HG03060 (cell line): ENCODE results near the gene DAB1.

Source experiments
- ATAC-seq: cut with Tn5 transposase; IDR thresholded peaks from one replicate; pipeline ENCODE4 v1.9.1; 2021; ENCODE audit warnings: low read depth, moderate number of reproducible peaks; ENCODE audit not compliant: unreplicated experiment

DAB1 gene

DNA sequence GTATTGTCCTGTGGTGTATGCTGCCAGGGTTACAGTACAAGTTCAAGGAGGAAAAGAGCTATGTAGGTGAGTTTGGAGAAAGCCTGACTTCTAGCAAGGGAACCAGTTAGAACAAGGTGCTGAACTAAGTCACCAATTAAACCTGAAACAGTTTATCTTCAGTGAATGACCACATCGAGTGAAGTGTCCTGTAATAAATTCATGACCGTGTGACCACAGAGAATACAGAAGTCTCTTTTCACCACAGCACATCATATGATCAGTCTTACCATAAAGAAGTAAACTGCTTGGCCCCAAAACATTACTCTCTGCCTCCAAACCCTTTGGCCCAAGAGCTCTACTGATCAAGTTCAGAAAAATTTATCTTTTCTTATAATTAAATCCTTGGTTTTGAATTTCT is 141.4 kb downstream of the DAB1 start:
- ATAC-seq: no peak

DNA sequence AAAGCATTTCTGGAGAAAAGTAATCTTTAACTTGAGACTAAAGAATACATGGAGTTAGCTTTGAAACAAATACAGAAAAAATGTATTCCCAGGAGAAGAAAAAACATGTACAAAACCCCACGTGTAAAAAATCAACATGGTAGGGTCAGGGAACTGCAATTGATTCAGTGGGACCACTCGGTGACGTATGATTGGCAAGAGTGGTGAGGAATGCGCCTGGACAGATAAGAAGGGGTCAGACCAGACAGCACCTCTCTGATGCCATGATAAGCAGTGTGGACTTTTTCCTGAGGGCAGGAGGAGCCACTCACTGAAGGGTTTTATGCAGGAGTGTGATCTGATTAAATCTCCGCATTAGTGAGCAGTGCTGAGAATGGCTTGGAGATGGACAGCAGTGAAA is 142.5 kb downstream of the DAB1 start:
- no peak for ATAC-seq

DNA sequence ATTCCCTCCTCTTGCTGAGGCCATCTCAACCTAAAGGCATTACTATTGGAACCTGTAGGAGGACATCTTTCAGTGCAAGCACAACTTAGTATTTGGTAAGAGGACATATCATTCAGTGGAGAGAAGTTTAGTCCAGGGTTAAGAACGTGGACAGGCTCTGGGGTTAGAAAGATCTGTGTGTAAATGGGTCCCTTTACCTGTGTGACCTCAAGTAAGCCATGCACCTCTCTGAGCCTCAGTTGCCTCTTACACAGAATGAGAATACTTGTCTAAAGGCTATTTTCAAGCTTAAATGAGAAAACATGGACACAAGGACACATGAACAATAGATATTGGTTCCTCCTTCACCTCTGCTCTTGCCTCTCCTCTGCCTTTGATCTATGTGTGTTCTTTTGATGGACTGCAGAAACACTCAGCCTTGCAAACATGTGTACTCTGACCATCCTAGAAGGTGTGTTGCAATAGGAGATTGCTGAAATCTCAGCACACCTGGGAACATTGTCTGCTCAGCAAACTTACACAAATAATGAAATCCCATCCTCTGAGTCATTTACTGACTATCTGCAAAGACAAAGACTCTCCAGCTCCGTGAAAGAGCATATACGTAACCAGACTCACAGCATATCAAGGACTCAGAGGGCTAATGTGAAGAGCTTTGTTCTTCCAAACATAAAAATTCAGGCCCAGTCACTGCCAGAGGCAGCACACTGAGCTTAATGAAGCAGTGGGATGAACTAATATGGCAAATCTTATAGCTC is 143.8 kb downstream of the DAB1 start:
- ATAC-seq: no peak

DNA sequence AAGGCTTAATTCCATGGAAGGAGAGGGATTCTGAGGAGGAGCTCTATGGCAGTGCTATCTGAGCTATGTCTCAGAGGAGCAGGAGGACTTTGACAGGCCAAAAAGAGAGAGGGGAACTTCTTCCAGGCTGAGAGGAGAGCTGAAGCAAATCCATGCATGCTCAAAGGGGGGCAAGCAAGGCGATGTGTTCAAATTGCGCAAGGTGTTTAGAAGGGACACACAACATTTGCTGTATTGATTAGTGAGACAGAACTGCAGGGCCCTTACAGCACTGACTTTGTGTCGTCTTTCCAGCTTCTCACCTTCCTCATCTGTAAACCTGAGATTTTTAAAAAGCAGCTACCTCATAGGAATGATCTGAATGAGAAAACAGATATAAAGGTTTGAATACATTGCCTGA is 145.3 kb downstream of the DAB1 start:
- ATAC-seq: no peak

DNA sequence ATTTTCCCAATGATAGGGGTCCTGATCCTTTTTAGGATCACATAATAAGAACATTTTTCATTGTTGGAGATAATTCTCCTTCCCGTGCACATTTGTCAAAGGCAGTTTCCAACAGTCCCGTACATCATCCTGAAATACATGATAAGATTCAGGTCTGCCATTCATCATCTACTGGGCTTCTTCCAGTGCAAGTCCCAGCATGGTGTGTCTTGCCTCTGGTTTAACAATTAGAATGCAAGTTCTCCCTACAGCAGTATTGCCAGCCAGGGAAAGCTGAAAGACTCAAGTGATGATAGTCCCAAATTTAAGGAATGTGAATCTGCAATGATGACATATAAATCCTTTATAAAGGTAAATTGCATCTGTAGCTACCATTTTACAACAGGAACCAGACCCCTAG is 146.2 kb downstream of the DAB1 start:
- ATAC-seq: no peak

DNA sequence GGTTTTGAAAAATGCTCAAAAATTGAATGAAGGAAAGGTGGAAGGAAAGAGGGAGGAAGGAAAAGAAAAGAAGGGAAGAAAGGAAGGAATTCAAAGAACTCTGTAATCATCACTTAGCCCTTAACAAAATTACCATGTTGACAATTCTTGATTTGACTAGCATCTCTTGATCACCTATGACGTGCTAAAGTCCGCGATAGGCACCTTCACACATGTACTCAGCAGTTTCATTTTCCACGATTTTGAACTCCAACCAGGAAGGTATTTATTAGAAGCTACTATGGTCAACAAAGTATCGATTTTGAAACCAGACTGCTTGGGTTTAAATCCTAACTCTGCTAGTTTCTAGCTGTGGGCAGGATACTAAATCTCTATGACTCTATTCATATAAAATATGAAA is 146.9 kb downstream of the DAB1 start:
- no peak for ATAC-seq

DNA sequence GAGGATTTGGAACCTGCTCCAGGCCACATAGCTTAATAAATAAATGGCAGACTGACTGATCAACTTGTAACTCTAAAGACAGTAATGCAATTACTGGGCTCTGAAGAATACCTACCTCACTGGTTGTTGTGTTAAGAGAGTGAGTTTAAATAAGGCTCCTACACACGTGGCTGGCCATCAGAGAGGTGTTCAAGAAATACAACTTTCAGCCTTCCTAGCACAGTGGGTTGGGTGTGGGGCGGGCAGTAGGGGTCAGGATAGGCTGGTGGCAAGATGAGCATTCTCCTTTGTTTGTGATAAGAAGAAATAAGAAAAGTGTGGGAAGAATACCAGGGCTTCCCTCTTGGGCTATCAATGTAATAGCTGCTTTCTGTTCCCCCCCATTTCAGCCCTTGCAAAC is 151.3 kb downstream of the DAB1 start:
- ATAC-seq: no peak

DNA sequence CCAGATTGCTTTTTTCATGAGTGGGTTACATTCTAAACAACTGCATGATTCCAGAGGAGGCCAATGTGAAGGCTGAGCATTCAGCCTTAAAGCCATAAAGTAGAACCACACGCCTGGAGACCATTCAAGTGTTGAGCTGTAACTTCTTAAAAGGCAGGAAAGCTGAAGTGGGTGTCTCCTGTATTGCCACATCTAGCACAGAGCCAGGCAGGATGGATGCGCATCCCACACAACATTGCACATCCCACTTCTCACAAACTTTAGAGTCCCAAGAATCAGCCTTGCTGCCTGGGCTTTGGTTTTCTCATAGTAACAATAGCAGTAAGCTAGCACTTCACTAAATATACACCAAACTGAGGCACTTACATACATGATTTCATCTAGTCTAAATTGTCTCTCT is 151.7 kb downstream of the DAB1 start:
- no peak for ATAC-seq

DNA sequence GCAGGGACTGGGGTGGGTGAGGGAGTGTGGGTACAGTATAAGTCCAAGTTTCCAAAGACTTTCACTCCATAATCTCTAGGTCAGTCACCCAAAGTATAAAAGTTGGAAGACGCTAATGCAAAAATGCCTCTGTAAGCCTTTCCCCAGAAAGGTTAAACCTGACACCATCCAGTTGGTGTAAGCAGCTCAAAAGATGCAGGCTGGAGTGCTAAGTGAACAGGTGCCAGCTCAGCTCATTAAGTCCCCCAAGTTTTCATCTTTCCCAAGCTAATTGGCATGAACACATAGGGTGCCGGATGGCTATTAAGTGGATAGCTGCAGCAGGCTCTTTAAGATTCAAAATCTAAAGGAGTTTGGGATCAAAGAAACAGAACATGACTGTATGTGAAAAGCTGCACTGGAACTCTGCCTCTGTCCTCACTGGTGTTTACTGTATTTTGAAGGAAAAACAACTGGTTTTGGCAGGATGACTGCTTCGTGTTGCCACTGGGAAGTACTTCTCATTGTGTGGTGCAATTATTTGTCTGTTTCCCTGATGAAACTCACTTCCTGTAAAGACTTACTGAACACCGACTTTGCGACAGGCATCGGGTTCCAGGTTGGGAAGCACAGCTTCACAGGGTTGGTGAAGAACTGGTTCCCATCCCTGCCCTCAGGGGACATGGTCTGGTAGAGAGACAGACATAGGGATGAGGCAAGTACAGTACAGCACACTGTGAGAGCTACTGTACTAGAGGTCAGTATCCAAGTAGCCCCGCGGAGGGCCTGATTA is 152.7 kb downstream of the DAB1 start:
- no peak for ATAC-seq

DNA sequence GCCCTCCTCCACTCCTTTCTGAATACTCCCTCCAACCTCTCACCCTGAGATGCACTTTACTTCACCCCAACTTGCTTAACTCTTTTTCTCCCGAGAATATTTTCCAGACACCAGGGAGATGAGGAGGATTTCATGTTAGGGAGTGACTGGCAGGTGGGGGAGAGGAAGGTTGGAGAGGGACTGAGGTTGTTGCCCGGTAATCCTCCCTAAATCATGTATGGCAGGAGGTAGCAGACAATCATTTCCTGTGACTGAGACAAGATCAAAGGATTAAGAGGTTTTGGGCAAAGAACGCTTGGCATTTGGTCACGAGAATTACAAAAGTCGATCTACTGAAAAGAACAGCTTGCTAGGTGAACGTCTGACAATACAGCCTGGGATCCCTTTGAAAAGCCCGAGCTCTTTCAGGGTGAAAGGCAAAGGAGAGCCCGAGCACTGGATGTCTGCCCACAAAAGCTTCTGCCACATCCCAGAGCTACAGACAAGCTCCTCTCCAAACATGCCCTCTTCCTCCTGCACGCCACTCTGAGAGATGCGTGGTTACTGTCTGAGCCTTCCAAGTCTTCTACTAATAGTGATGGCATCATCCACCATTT is 154.1 kb downstream of the DAB1 start:
- ATAC-seq: no peak

DNA sequence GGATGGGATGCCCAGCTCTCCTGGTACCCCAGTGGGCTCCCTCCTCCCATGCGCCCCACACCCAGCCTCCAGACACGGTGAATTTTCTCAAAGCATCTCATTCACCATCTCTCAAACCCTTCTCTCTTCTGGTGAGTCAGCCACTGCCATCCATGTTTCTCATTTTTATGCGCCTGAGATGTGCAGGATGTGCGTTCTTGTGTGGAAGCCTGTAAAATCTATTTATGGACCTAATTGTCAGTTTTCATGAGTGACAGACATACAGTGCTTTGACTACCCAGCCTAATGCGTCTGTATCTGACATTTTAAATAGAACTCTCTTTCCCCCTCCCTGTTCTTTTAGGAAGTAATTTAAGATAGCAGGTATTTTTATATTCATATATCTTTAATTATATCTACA is 158.8 kb downstream of the DAB1 start:
- no peak for ATAC-seq

DNA sequence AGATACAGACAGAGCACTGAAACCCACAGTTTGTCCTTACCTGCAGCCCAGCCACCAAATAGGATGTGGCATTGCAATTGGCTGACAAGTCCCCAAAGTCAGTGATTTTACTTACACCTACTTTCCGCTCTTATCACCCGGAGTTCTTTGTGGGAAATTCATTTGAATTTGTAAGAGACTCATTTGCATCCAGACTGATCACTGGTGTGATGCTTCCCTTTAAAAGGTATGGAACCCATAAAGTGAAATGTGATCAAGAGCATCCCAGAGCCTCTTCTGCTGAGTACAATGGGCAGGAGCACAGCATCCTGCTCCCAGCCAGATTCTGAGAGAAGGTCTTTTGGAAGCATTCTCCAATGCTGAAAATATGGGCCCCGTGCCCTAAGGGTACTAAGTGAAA is 161.4 kb downstream of the DAB1 start:
- ATAC-seq: no peak

DNA sequence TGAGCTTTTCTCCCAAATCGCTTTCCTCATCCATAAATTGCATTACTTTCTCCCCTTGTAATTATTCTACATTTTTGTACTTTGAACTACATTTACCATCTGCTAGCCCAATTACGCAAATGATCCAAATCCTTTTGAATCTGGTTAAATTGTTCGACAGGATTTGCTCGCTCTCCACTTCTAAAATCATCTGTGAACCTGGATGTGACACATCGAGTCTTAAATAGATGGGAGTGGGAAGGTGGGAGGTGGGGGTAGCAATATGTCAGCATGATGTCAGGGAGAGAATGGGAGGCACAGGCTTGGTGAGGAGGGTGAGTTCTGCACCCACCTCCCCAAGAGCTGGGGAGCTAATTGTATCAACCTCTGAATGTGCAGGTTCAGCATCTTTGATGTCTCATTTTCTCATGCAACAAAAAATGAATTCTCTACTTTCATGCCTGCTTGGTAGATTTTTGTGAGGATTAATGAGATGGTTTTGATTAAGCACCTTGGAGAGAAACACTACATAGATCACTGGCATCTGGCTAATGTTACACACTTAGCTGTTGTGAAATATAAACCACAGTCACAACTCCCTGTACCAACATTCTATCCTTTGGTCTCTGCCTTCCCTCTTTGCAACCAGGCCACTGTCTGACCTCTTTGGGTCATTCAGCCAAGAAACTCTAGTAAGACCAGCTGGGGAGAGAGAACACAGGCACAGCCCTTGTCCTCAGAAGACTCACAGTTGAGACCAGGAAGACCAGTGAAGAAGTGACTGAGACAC is 165.1 kb downstream of the DAB1 start:
- ATAC-seq: no peak

DNA sequence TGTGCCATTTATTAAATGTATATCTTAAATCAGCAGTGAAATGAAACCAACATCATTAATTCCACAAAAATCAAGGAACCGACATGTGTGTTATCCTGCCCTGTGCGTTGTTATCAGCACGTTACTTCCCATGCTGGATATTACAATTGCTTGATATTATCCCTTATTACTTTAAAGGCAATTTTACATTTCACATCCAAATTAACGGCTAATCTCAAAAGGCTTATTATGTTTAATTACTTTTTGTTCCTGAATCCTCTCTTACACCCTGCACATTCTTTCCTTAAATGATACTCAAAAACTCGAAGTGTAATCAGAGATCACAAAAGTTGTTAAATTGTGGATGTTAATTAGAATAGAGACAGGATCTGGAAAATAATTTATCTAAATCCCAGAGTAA is 167.9 kb downstream of the DAB1 start:
- no peak for ATAC-seq

DNA sequence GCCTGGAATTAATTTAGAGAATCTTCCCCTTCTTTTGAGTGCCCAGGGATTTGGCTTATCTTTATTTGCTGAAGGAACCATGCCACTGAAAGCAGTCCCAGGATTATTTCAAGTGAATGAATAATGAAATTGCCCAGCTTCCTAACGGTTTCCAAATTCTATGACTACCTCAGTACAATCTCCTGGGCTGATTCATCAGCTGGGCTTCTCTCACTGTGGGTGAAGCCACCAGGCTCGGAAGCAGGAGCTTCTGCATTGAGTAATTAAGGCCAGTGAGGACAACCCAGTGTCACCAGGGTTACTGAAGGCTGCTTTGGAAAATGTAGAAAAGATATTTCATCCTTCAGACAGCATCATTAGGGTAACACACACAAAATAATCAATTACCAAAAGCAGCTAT is 169.8 kb downstream of the DAB1 start:
- no peak for ATAC-seq

DNA sequence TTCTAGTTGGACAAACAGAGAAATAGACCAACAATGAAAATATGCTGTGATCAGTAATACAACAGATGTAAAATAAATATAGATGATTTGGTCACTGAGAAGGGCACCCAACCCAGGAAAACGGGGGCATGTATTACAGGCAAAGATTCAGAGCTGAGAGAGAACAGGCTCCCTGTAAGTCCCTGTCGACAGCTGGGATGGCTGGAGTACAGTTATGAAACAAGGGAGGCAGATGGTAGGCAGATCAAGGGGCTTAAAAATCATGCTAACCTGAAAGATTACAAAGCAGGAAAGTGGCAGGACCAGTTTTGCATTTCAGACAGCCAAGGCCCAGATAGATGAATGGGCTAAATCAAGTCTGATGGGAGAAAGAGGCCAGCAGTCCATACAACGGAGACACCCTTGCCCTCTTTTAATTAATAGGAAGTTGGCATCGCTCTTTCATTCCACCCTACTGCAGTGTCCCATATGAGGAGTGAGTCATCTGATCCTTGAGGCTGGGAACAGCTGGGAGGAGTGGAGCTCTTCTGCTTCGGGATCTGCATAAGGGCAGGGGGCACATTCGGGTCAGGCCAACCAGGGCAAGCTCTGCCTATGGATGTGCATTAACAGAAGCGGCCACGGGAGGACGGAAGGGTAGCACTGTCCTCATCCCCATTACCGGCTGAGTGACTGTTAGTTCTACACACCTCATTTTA is 171.1 kb downstream of the DAB1 start:
- no peak for ATAC-seq

DNA sequence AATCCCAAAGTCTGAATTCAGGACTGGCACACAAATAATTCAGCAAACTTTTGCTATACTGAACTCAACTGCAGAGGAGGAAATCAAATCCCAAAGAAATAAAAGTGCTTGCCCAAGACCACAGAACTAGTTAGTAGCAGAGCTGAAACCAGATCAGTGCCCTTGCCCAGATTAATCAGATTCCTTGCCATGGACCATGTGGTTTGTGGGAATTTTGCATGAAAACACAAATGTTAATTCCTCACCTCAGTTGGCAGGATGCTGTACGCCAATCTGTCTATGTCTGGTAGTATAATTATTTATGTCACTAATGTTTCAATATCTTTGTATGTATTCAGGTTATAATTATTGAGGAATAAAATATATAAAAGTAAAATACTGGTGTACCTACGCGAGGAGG is 173.8 kb downstream of the DAB1 start:
- no peak for ATAC-seq

DNA sequence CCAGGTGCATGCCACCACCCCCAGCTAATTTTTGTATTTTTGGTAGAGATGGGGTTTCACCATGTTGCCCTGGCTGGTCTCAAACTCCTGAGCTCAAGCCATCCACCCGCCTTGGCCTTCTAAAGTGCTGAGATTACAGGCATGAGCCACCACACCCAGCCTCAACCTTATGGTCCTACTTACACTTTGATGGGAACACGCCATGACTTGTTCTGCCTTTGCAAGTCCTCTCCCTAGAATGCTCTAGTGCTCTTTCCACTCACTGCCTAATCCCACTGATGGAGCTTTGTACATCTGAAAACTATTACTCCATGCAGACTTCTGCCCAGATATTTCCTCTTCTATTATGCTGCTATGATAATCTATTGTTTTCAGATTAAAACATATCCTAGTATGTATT is 174.3 kb downstream of the DAB1 start:
- ATAC-seq: no peak

DNA sequence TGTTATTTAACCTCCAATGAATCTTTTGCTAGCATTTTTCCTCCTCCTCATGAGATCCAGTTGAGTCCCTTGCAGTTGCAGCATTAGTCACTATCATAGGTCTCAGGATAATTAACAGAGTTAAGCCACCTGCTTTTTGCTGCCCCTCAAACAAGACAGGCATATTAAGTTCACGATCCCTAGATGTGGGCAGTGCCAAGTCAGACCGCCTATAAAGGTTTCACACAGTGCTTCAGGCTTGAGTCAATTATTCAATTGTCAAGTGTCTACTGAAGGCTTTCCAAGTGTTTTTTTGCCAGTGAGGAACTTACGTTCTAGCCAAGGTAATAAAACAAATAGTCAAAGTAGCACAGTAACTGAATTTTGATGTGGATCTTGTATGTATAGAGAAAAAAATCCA is 175.0 kb downstream of the DAB1 start:
- ATAC-seq: no peak

DNA sequence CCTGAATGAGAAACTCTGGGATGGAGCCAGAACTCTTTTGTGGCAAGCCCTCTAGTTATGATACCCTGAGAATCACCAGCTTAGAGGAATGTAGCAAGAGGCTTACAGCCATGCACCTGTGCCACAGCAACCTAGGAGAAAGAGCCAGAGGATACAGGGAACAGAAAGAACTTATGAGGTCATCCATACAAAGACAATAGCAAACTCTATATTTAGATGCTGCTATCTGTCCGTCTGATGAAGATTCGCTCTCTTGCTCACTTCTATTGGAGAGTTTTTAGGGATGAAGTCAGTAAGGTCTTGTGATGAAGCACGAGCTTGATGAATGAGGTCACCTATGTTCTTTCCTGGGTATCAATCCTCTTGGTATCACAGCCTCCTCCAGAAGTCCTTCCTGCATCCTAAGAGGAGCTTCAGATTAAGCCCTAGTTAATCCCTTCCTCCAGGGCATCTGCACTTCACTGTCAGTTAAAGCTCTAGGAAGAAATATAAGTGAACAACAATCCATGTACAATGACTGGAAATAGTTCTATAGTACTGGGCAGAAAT is 185.6 kb downstream of the DAB1 start:
- no peak for ATAC-seq
